ENCODE data around the gene SIGLEC8. TPM values are rescaled to one million over a fixed set of nuclear protein-coding genes. Genes with fewer than 3 reads are reported as not detected.

Gene SIGLEC8
- total and polyA plus RNA-seq, 2 experiments from 2014 or later = 0.13 TPM; not detected in 1

DNA sequence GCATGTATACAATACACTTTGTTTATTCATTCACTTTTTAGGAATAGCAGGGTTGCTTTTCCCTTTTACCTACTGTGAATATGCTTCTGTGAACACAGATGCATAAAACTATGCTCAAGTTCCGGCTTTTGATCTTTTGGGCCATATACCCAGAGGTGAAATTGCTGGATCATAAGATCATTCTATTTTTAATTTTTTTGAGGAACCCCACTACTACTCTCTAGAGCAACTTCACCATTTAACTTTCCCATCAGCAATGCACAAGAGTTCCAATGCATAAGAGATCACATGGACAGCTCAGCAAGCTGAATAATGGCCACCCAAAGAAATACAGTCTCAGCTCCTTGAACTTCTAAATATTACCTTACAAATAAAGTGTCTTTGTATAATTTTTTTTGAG is 23.8 kb downstream of the SIGLEC8 start:
- Histone ChIP-seq H3K9me2 (replicated peaks; ENCODE audit: insufficient read depth) (no peaks in the 10 kb centered on the region), H3K27ac (no peak overlapping the region), H3K27me3 (no peaks in the 10 kb centered on the region), H3K36me3 (replicated peaks; ENCODE audit: insufficient read depth, low read depth) (no peaks in the 10 kb centered on the region), H3K4me3 (no peak overlapping the region), H3K9me3 (ENCODE audit: low read depth) (no peaks in the 10 kb centered on the region), H3K4me1 (ENCODE audit: insufficient read depth) (no peaks in the 10 kb centered on the region), H4K20me1 (ENCODE audit: insufficient read depth, poor library complexity, severe bottlenecking) (no peaks in the 10 kb centered on the region), H2AFZ (no peak overlapping the region), H3K79me2 (no peaks in the 10 kb centered on the region), H3K4me2 (no peak overlapping the region)
- DNase-seq (ENCODE audit: low spot score) = no peak
- TF ChIP-seq EZH2phosphoT487 (IDR thresholded peaks at IDR 0.05; ENCODE audit: low read depth, severe bottlenecking, unreplicated experiment) (no peak), EZH2 (IDR thresholded peaks at IDR 0.05; ENCODE audit: borderline replicate concordance) (no peak)
- TF ChIP-seq, protein P1, sequence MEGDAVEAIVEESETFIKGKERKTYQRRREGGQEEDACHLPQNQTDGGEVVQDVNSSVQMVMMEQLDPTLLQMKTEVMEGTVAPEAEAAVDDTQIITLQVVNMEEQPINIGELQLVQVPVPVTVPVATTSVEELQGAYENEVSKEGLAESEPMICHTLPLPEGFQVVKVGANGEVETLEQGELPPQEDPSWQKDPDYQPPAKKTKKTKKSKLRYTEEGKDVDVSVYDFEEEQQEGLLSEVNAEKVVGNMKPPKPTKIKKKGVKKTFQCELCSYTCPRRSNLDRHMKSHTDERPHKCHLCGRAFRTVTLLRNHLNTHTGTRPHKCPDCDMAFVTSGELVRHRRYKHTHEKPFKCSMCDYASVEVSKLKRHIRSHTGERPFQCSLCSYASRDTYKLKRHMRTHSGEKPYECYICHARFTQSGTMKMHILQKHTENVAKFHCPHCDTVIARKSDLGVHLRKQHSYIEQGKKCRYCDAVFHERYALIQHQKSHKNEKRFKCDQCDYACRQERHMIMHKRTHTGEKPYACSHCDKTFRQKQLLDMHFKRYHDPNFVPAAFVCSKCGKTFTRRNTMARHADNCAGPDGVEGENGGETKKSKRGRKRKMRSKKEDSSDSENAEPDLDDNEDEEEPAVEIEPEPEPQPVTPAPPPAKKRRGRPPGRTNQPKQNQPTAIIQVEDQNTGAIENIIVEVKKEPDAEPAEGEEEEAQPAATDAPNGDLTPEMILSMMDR (IDR thresholded peaks at IDR 0.05; ENCODE audit: poor library complexity) = no peak
- 85% methylated on average over 1 of the region's 1 CpG for WGBS (ENCODE audit: low lambda C conversion rate, missing lambda C conversion rate)

DNA sequence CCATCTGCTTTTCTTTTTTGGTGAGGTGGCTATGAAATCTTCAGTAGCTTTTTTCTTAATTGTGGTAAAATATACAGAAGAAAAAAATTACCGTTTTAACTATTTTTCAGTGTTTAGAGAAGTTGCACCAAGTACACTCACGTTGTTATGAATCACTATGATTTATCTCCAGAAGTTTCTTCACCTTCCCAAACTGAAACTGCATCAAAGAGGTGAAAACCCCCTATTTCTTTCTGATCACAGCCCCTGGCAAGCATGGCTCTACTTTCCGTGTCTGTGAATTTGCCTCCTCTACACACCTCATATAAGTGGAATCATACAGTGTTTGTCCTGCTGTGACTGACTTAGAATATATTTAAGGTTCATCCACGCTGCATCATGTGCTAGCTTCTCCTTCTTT is 25.2 kb downstream of the SIGLEC8 start:
- Histone ChIP-seq H4K20me1 (ENCODE audit: insufficient read depth, poor library complexity, severe bottlenecking) (no peaks in the 10 kb centered on the region), H3K27ac (no peak overlapping the region), H3K36me3 (replicated peaks; ENCODE audit: insufficient read depth, low read depth) (no peaks in the 10 kb centered on the region), H3K9me2 (replicated peaks; ENCODE audit: insufficient read depth) (no peaks in the 10 kb centered on the region), H2AFZ (no peak overlapping the region), H3K4me3 (no peak overlapping the region), H3K9me3 (ENCODE audit: low read depth) (no peaks in the 10 kb centered on the region), H3K27me3 (no peaks in the 10 kb centered on the region), H3K79me2 (no peaks in the 10 kb centered on the region), H3K4me2 (no peak overlapping the region), H3K4me1 (ENCODE audit: insufficient read depth) (no peaks in the 10 kb centered on the region)
- DNase-seq (ENCODE audit: low spot score) = no peak
- WGBS (ENCODE audit: low lambda C conversion rate, missing lambda C conversion rate) = 53% methylated on average over 4 of the region's 4 CpGs
- no peak for TF ChIP-seq EZH2phosphoT487 (IDR thresholded peaks at IDR 0.05; ENCODE audit: low read depth, severe bottlenecking, unreplicated experiment)
- TF ChIP-seq, protein P1 (IDR thresholded peaks at IDR 0.05; ENCODE audit: poor library complexity) = no peak
- TF ChIP-seq EZH2 (IDR thresholded peaks at IDR 0.05; ENCODE audit: borderline replicate concordance) = no peak

DNA sequence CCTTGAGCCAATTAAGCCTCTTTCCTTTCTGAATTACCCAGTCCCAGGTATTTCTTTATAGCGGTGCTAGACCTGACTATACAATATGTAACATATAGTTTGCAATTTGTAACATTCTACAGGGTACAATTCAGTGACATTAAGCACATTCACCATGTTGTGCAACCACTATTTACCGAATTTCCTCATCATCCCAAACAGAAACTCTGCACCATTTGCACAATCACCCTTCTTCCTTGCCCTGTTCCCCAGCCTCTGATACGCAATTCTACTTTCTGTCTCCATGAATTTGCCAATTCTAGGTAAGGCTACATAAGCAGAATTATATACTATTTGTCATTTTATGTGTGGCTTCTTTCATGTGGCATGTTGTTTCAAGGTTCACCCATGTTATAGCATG is 27.1 kb downstream of the SIGLEC8 start:
- no peaks in the 10 kb centered on the region for H4K20me1 ChIP-seq (ENCODE audit: insufficient read depth, poor library complexity, severe bottlenecking)
- no peaks in the 10 kb centered on the region for H3K27me3 ChIP-seq
- 51% methylated on average over 3 of the region's 3 CpGs for WGBS (ENCODE audit: low lambda C conversion rate, missing lambda C conversion rate)
- no peak overlapping the region for H3K27ac ChIP-seq
- H3K4me1 ChIP-seq (ENCODE audit: insufficient read depth) = no peaks in the 10 kb centered on the region
- TF ChIP-seq, protein P1 (IDR thresholded peaks at IDR 0.05; ENCODE audit: poor library complexity) = no peak
- no peak for TF ChIP-seq EZH2 (IDR thresholded peaks at IDR 0.05; ENCODE audit: borderline replicate concordance)
- TF ChIP-seq EZH2phosphoT487 (IDR thresholded peaks at IDR 0.05; ENCODE audit: low read depth, severe bottlenecking, unreplicated experiment) = no peak
- no peaks in the 10 kb centered on the region for H3K9me3 ChIP-seq (ENCODE audit: low read depth)
- no peaks in the 10 kb centered on the region for H3K9me2 ChIP-seq (replicated peaks; ENCODE audit: insufficient read depth)
- no peaks in the 10 kb centered on the region for H3K36me3 ChIP-seq (replicated peaks; ENCODE audit: insufficient read depth, low read depth)
- H3K4me2 ChIP-seq = no peak overlapping the region
- no peaks in the 10 kb centered on the region for H3K79me2 ChIP-seq
- DNase-seq (ENCODE audit: low spot score) = no peak
- no peak overlapping the region for H3K4me3 ChIP-seq
- no peak overlapping the region for H2AFZ ChIP-seq

DNA sequence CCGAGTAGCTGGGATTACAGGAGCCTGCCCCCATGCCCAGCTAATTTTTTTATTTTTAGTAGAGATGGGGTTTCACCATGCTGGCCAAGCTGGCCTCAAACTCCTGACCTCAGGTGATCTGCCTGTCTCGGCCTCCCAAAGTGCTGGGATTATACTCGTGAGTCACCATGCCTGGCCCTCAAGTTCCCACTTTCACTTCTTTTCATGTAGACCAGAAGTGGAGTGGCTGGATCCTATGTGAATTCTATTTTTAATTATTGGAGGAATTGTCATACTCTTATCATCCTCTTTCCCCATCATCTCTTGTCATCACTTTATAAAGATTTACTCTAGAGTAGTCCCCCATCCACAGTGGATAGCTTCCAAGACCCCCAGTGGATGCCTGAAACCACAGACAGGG is 28.0 kb downstream of the SIGLEC8 start:
- Histone ChIP-seq H3K36me3 (replicated peaks; ENCODE audit: insufficient read depth, low read depth) (no peaks in the 10 kb centered on the region), H3K4me3 (no peak overlapping the region), H3K4me2 (no peak overlapping the region), H3K4me1 (ENCODE audit: insufficient read depth) (no peaks in the 10 kb centered on the region), H4K20me1 (ENCODE audit: insufficient read depth, poor library complexity, severe bottlenecking) (no peaks in the 10 kb centered on the region), H3K79me2 (no peaks in the 10 kb centered on the region), H3K27ac (no peak overlapping the region), H3K27me3 (no peaks in the 10 kb centered on the region), H3K9me2 (replicated peaks; ENCODE audit: insufficient read depth) (no peaks in the 10 kb centered on the region), H2AFZ (no peak overlapping the region), H3K9me3 (ENCODE audit: low read depth) (no peaks in the 10 kb centered on the region)
- no peak for DNase-seq (ENCODE audit: low spot score)
- TF ChIP-seq EZH2 (IDR thresholded peaks at IDR 0.05; ENCODE audit: borderline replicate concordance) = no peak
- TF ChIP-seq EZH2phosphoT487 (IDR thresholded peaks at IDR 0.05; ENCODE audit: low read depth, severe bottlenecking, unreplicated experiment) = no peak
- TF ChIP-seq, protein P1 (IDR thresholded peaks at IDR 0.05; ENCODE audit: poor library complexity) = no peak
- WGBS (ENCODE audit: low lambda C conversion rate, missing lambda C conversion rate) = 53% methylated on average over 3 of the region's 3 CpGs

Measured in hepatocyte (in vitro differentiated cells).